ENCODE measurements around the gene AGAP1. TPM values are rescaled to one million over a fixed set of nuclear protein-coding genes. Genes with fewer than 3 reads are reported as not detected.

The AGAP1 gene
- total RNA-seq, 1 experiment from 2014 or later, result 25.8 TPM

DNA sequence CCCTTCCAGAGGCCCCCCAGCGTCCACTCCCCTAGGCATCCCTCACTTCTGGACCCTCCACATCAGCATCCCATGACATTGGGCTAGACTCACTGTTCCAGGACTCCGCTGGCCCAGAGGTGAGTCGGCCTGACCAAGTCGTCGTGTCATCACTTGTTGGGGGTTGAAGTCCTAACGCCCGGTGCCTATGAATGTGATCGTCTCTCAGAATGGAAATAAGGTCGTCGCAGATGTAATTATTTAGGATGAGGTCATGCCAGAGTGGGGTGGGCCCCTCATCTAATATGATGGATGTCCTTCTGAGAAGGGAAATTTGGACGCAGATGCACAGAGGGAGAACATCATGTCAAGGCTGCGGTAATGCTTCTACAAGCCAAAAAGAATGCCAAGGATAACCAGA, 142.7 kb downstream of the AGAP1 start:
- Histone ChIP-seq H3K4me2 (ENCODE audit: insufficient read depth, insufficient read length, low read length) (no peak overlapping the region), H2BK20ac (ENCODE audit: low read depth, low read length, poor library complexity, severe bottlenecking) (no peak overlapping the region), H3K27ac (ENCODE audit: insufficient read length, low read depth, low read length) (no peak overlapping the region), H3K4me1 (ENCODE audit: insufficient read depth, low read length) (peaks cover 17% of the 10 kb centered on the region; the same call in 1 of the 2 replicates), H2BK12ac (ENCODE audit: insufficient read length, low read depth, low read length) (no peak overlapping the region), H2BK5ac (ENCODE audit: insufficient read length, low read length) (no peak overlapping the region), H3K14ac (ENCODE audit: insufficient read depth, low read length) (no peak overlapping the region), H2BK15ac (ENCODE audit: low read depth, low read length) (no peak overlapping the region), H3K79me1 (ENCODE audit: insufficient read depth, low read depth, low read length, poor library complexity, severe bottlenecking) (peaks cover 3% of the 10 kb centered on the region), H4K91ac (ENCODE audit: insufficient read length, low read depth, low read length) (no peak overlapping the region), H3K9me3 (ENCODE audit: control insufficient read depth, low read depth, low read length) (no peaks in the 10 kb centered on the region), H3K79me2 (ENCODE audit: insufficient read depth, low read length) (no peaks in the 10 kb centered on the region; the same call in 1 of the 2 replicates), H4K20me1 (ENCODE audit: control insufficient read depth, insufficient read depth, insufficient read length) (no peaks in the 10 kb centered on the region), H2AFZ (ENCODE audit: low read length) (no peak overlapping the region), H4K8ac (replicated peaks; ENCODE audit: insufficient read length, low read depth, low read length) (no peak overlapping the region), H3K9ac (ENCODE audit: extremely low read depth, insufficient read length, low read length) (no peak overlapping the region), H3K27me3 (ENCODE audit: insufficient read depth, low read length) (no peaks in the 10 kb centered on the region), H3K23ac (ENCODE audit: insufficient read length, low read depth, low read length) (no peak overlapping the region), H3K56ac (ENCODE audit: insufficient read length, low read depth, low read length) (no peak overlapping the region), H3K23me2 (ENCODE audit: insufficient read length, low read depth, low read length, poor library complexity, severe bottlenecking) (no peaks in the 10 kb centered on the region), H2BK120ac (ENCODE audit: low read depth, low read length, poor library complexity, severe bottlenecking) (no peak overlapping the region), H2AK5ac (ENCODE audit: insufficient read length, low read length) (no peak overlapping the region), H3T11ph (ENCODE audit: low read length) (no peak overlapping the region), H4K5ac (ENCODE audit: insufficient read length, low read depth, low read length) (no peak overlapping the region), H3K4ac (ENCODE audit: low read depth, low read length) (no peak overlapping the region), H3K18ac (ENCODE audit: insufficient read length, low read depth, low read length) (no peak overlapping the region)
- no peak for TF ChIP-seq CTCF (conservative IDR thresholded peaks at IDR 0.05)
- H3K9me3 Mint-ChIP-seq, result no peaks in the 10 kb centered on the region
- no CpG with 5 or more reads among the region's 12 CpGs for WGBS (ENCODE audit: extremely low coverage, insufficient read length, low lambda C conversion rate)
- DNase-seq, result no peak
- no peaks in the 10 kb centered on the region for H3K27me3 Mint-ChIP-seq (ENCODE audit: low read depth)
- peaks cover 44 to 50% of the 10 kb centered on the region in 2 experiments for H3K4me1 Mint-ChIP-seq
- no peak overlapping the region for H3K27ac Mint-ChIP-seq
- H3K4me3 Mint-ChIP-seq, result no peak overlapping the region
- H3K36me3 Mint-ChIP-seq (ENCODE audit: insufficient read depth in 1 of 3, low read depth in 3 of 3), result no peaks in the 10 kb centered on the region; a peak in 1 of 7 replicates

Data from H9 (cell line).